AG04450 (cell line): ENCODE data around the gene DNAJC9. TPM values are rescaled to one million over a fixed set of nuclear protein-coding genes. Genes with fewer than 3 reads are reported as not detected.
"Not testable (repeated sequence)": the region's sequence is repeated elsewhere in the genome, so short reads cannot be mapped to it uniquely, and the experiment has no call there.

Source experiments
- CTCF ChIA-PET: fragments of 300-600, 350-600 bp; formaldehyde crosslinking; extraction: SDS; loops from one replicate; lab custom pipeline; 2022; ENCODE audit warnings: antibody characterized with exemption, inconsistent platforms; lab: Charles Lee
- POLR2A ChIA-PET: fragments of 350-600 bp; formaldehyde crosslinking; extraction: SDS; loops from one replicate; lab custom pipeline; 2021; ENCODE audit warnings: antibody characterized with exemption, inconsistent platforms; lab: Yijun Ruan, JAX
- DNase-seq: peaks from one replicate; pipeline ENCODE4 v3.0.0-alpha.2; 2011; ENCODE audit warnings: low read depth, low spot score
- H3K27ac ChIP-seq: one replicate; pipeline ENCODE4 v1.5.1; 2012; ENCODE audit warnings: low read depth, low read length, control low read depth
- H3K27me3 ChIP-seq: one replicate; pipeline ENCODE4 v1.6.0; 2012; ENCODE audit warnings: low read length; ENCODE audit not compliant: control insufficient read depth, insufficient read depth
- H3K4me3 ChIP-seq: 2 replicates; pipeline ENCODE4 v1.5.1; 2011; ENCODE audit warnings: mild to moderate bottlenecking, low read depth, low read length, control low read depth
- H3K9me3 ChIP-seq: 2 replicates; pipeline ENCODE4 v1.5.1; 2012; ENCODE audit warnings: low read length; ENCODE audit not compliant: control insufficient read depth, insufficient read depth
- polyA plus RNA-seq: library from polyadenylated mRNA; depleted of rRNA; stranded (reverse); fragments of >200 nt; gene quantifications from 2 replicates; pipeline ENCODE4 v1.2.3, GENCODE V29; 2011
- TF ChIP-seq, protein P1 (sequence below): IDR thresholded peaks from 2 replicates; pipeline ENCODE4 v1.5.1; 2011; ENCODE audit warnings: low read depth, low read length, control low read depth, inconsistent platforms

Gene DNAJC9
- polyA plus RNA-seq, 1 experiment, result 18.7 TPM

DNA sequence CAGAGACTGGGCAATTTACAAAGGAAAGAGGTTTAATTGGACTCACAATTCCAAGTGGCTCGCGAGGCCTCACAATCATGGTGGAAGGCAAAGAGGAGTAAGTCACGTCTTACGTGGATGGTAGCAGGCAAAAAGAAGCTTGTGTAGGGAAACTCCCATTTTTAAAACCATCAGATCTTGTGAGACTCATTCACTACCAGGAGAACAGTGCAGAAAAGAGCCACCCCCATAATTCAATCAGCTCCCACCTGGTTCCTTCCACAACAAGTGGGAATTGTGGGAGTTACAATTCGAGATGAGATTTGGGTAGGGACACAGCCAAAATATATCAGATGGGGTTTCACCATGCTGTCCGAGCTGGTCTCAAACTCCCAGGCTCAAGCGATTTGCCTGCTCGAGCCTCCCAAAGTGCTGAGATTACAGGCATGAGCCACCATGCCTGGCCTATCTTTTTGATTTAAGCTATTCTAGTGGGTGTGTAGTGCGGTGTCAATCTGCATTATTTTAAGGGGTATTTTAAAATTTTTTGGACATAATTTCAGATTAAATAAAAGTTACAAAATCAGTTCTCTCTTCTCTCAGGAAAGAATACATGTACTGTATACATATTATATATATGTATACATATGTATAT lies 14.4 kb upstream of the DNAJC9 start:
- Histone ChIP-seq H3K27me3 (no peaks in the 10 kb centered on the region), H3K27ac (no peak overlapping the region), H3K9me3 (no peaks in the 10 kb centered on the region; the same call in 1 of the 2 replicates), H3K4me3 (no peak overlapping the region)
- TF ChIP-seq, protein P1, sequence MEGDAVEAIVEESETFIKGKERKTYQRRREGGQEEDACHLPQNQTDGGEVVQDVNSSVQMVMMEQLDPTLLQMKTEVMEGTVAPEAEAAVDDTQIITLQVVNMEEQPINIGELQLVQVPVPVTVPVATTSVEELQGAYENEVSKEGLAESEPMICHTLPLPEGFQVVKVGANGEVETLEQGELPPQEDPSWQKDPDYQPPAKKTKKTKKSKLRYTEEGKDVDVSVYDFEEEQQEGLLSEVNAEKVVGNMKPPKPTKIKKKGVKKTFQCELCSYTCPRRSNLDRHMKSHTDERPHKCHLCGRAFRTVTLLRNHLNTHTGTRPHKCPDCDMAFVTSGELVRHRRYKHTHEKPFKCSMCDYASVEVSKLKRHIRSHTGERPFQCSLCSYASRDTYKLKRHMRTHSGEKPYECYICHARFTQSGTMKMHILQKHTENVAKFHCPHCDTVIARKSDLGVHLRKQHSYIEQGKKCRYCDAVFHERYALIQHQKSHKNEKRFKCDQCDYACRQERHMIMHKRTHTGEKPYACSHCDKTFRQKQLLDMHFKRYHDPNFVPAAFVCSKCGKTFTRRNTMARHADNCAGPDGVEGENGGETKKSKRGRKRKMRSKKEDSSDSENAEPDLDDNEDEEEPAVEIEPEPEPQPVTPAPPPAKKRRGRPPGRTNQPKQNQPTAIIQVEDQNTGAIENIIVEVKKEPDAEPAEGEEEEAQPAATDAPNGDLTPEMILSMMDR, result no peak
- ChIA-PET CTCF (no interaction called here), POLR2A (no interaction called here)
- no peak for DNase-seq

GRCh38 chr10:73258612-73259011 lies 11.6 kb upstream of the DNAJC9 start:
- H3K27ac ChIP-seq, POLR2A ChIA-PET, CTCF ChIA-PET, H3K9me3 ChIP-seq, H3K27me3 ChIP-seq, DNase-seq, H3K4me3 ChIP-seq: not testable (repeated sequence)

GRCh38 chr10:73253225-73253555 lies 6.1 kb upstream of the DNAJC9 start:
- peak overlapping the region; percentile 89 for H3K27ac ChIP-seq
- TF ChIP-seq, protein P1, result no peak
- no peak for DNase-seq
- no peaks in the 10 kb centered on the region for H3K9me3 ChIP-seq
- peak overlapping the region; percentile 99 for H3K4me3 ChIP-seq
- ChIA-PET POLR2A (interaction anchor here (0.6 to 1.5 kb wide), 4 partner anchors 7 to 160 kb away, joined by 3 to 14 read pairs (median 4); partner anchors contain the start of gene CFAP70), CTCF (interaction anchor here (0.5 to 2.2 kb wide), 2 partner anchors 11 to 26 kb away, joined by 3 to 8 read pairs; no protein-coding TSS in a partner anchor)
- no peaks in the 10 kb centered on the region for H3K27me3 ChIP-seq

DNA sequence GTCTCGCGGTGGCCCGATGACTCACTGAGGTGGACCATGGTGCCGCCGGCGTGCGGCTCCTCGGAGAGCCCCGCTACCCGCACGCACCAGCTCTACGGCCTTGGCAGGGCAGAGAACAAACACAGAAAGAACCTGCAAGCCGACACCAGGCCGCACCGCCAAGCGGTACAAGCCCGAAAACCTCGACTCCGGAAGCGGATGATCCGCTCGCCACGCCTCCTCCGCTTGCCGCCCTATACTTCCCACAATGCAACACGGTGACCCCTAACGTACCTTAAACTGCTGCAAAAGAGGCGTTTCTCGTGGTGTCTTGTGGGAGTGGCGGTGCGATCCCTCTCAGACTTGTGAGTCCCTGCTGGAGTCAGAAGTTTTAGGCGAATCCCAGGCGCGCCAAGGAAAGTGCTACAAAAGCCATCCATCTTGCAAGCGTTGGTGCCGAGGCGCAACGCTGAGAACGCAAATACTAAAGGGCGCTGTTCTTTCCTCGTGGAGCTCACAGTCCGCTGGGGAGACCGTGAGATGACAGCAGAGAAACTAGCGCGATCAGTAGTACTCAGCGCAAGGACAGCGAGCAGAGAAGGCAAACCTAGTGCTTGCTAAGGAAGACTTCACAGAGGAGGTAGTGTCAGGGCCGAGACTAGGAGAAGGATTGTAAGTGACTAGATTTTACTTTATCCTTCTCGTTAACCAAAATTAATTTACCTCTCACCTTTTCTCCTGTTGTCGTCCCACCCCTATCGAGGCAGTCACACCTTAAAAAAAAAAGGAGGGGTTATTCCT lies 5.6 kb upstream of the DNAJC9 start, which contains the start of gene MRPS16:
Gene MRPS16, minus strand, starts transcription at position 200 of the 780 bp plus-strand sequence. Its CDS starts 162 bp downstream, at position 38.
- TF ChIP-seq, protein P1, result no peak
- ChIA-PET POLR2A (interaction anchor here (0.6 to 1.5 kb wide), 5 partner anchors 8 to 515 kb away, joined by 3 to 14 read pairs (median 4); partner anchors contain the start of gene CFAP70), CTCF (interaction anchor here (2.2 kb wide), 1 partner anchor 11 kb away, joined by 8 read pairs; no protein-coding TSS in a partner anchor)
- H3K27ac ChIP-seq, result peak within 1 kb of the TSS; percentile 89
- H3K4me3 ChIP-seq, result peak within 1 kb of the TSS; percentile 99
- no peaks in the 10 kb centered on the region for H3K27me3 ChIP-seq
- H3K9me3 ChIP-seq, result no peaks in the 10 kb centered on the region
- DNase-seq, result peak; percentile 89

GRCh38 chr10:73251683-73252444 lies 4.8 kb upstream of the DNAJC9 start:
- Histone ChIP-seq H3K27ac (peak overlapping the region; percentile 89), H3K9me3 (no peaks in the 10 kb centered on the region; the same call in 1 of the 2 replicates), H3K27me3 (no peaks in the 10 kb centered on the region), H3K4me3 (peak overlapping the region; percentile 99)
- DNase-seq, result no peak
- ChIA-PET CTCF (interaction anchor here (2.2 kb wide), 1 partner anchor 12 kb away, joined by 8 read pairs; no protein-coding TSS in a partner anchor), POLR2A (interaction anchor here (0.7 to 1.5 kb wide), 3 partner anchors 107 to 515 kb away, joined by 3 to 4 read pairs (median 4); partner anchors contain the start of gene CFAP70)
- TF ChIP-seq, protein P1, result no peak
